Endodermal cell (in vitro differentiated cells): ENCODE measurements around the gene HMGCLL1. TPM values are rescaled to one million over a fixed set of nuclear protein-coding genes. Genes with fewer than 3 reads are reported as not detected.

ENCODE experiments used
- DNase-seq: peaks from one replicate; pipeline ENCODE4 v3.0.0-alpha.2; 2017
- H3K27ac ChIP-seq: 2 replicates; pipeline ENCODE4 v1.5.1; 2013; ENCODE audit warnings: mild to moderate bottlenecking, low read depth, low read length, moderate library complexity
- H3K27me3 ChIP-seq: 2 replicates; pipeline ENCODE4 v1.6.1; 2013; ENCODE audit warnings: mild to moderate bottlenecking, low read length, moderate library complexity; ENCODE audit not compliant: insufficient read depth, control insufficient read depth, poor library complexity, severe bottlenecking
- H3K36me3 ChIP-seq: 2 replicates; pipeline ENCODE4 v1.7.0; 2013; ENCODE audit warnings: mild to moderate bottlenecking, low read length, moderate library complexity; ENCODE audit not compliant: control insufficient read depth, insufficient read depth
- H3K4me1 ChIP-seq: one replicate; pipeline ENCODE4 v1.7.0; 2013; ENCODE audit warnings: low read length; ENCODE audit not compliant: control insufficient read depth, insufficient read depth
- H3K4me3 ChIP-seq: 2 replicates; pipeline ENCODE4 v1.5.1; 2013; ENCODE audit warnings: mild to moderate bottlenecking, low read length, moderate library complexity
- H3K9ac ChIP-seq: 2 replicates; pipeline ENCODE4 v1.6.1; 2013; ENCODE audit warnings: mild to moderate bottlenecking, low read length, moderate library complexity; ENCODE audit not compliant: poor library complexity, severe bottlenecking; ENCODE audit errors: extremely low read depth
- H3K9me3 ChIP-seq: 2 replicates; pipeline ENCODE4 v1.6.1; 2013; ENCODE audit warnings: mild to moderate bottlenecking, low read length, moderate library complexity; ENCODE audit not compliant: control insufficient read depth
- H3K27ac Mint-ChIP-seq: 2 replicates; pipeline ENCODE4 v1.8.0; 2020; ENCODE audit warnings: mixed read lengths
- H3K27me3 Mint-ChIP-seq: 2 replicates; pipeline ENCODE4 v1.8.0; 2021; ENCODE audit warnings: mild to moderate bottlenecking, mixed read lengths; ENCODE audit not compliant: insufficient read depth
- H3K36me3 Mint-ChIP-seq: 2 replicates; pipeline ENCODE4 v1.8.0; 2020; ENCODE audit warnings: low read depth, mixed read lengths
- H3K4me1 Mint-ChIP-seq: 2 replicates; pipeline ENCODE4 v1.8.0; 2020; ENCODE audit warnings: mixed read lengths
- H3K4me3 Mint-ChIP-seq: 2 replicates; pipeline ENCODE4 v1.8.0; 2020; ENCODE audit warnings: mild to moderate bottlenecking, moderate library complexity, mixed read lengths
- H3K9me3 Mint-ChIP-seq: 2 replicates; pipeline ENCODE4 v1.8.0; 2020; ENCODE audit warnings: mild to moderate bottlenecking, mixed read lengths
- CTCF ChIP-seq: fragments of 200-600 bp; sonication (generic); conservative IDR thresholded peaks from 2 replicates; pipeline ENCODE4 v1.5.0; 2021; ENCODE audit warnings: antibody characterized with exemption, mild to moderate bottlenecking
- WGBS, 2 experiments: methylation state at CpG; one replicate each; pipeline versions ENCODE4 v1.1.5 to v1.1.7; 2013; ENCODE audit warnings: missing lambda C conversion rate in 2 of 2, mixed read lengths in 1 of 2; ENCODE audit not compliant: insufficient coverage in 1 of 2, insufficient read length in 1 of 2; 5-methylcytosine and 5-hydroxymethylcytosine counted together
- total RNA-seq, 2 donors: library from RNA; stranded (reverse); fragmentation: NEBNext Ultra II Directional in 1 of 2; extraction: Animal tissue kit (Norgen Biotek cat#: 25700) in 1 of 2; gene quantifications; 2 replicates in 1 of 2; 3 replicates in 1 of 2; pipeline ENCODE4 v1.2.1, GENCODE V29; 2021

HMGCLL1 gene
- total RNA-seq, 2 donors from 2014 or later: 0.20 to 0.60 TPM

- Mint-ChIP-seq H3K4me3 (no peak overlapping the region), H3K9me3 (no peaks in the 10 kb centered on the region), H3K36me3 (no peaks in the 10 kb centered on the region), H3K27ac (no peak overlapping the region), H3K27me3 (no peaks in the 10 kb centered on the region), H3K4me1 (peaks cover 4% of the 10 kb centered on the region)
- peak; percentile 48 for DNase-seq
- Histone ChIP-seq H3K9ac (no peak overlapping the region), H3K36me3 (no peaks in the 10 kb centered on the region), H3K27me3 (no peaks in the 10 kb centered on the region), H3K4me1 (no peaks in the 10 kb centered on the region), H3K4me3 (no peak overlapping the region), H3K9me3 (no peaks in the 10 kb centered on the region), H3K27ac (no peak overlapping the region)
- 83% methylated on average over 1 of the region's 1 CpG; no CpG with 5 or more reads in 1 of the 2 experiments for WGBS, 2 experiments
- peak; percentile 64 for TF ChIP-seq CTCF
Observed at GRCh38 chr6:55512904-55513303, 66.1 kb downstream of the HMGCLL1 start.

DNA sequence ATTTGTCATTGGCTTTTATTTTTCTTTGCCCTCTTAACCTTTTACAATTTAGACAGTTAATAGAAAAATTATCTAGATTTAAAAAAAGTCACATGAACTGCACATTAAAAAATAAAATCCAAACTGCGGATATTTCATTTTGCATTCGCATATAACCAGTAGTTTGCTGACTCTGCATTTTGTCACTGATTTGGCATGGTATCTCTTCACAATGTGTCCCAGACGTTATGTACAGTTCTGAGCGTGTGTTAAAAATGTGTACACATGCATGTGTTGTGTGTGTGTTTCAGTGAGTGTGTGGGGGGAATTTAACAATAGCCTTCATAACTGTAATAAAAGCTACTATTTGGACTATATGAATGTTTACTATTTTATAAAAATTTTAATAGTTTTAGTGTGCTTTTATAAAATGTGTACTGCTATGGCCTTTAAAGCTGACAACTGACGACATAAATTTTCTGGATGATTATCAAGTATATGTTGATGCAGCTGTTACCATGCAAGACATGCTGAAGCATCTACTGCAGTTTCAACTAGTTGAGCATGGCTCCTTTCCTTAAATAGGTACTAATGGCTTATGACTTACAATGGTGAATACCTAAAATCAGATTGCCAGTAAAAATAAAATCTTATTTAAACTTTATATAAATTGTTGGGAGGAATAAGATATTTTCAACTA lies 67.7 kb downstream of the HMGCLL1 start:
- no peaks in the 10 kb centered on the region for H3K4me1 ChIP-seq
- no peak overlapping the region for H3K27ac ChIP-seq
- Mint-ChIP-seq H3K4me3 (no peak overlapping the region), H3K27me3 (no peaks in the 10 kb centered on the region), H3K9me3 (no peaks in the 10 kb centered on the region), H3K36me3 (no peaks in the 10 kb centered on the region), H3K4me1 (peaks cover 4% of the 10 kb centered on the region), H3K27ac (no peak overlapping the region)
- no peak for DNase-seq
- no peaks in the 10 kb centered on the region for H3K9me3 ChIP-seq
- H3K36me3 ChIP-seq: no peaks in the 10 kb centered on the region
- no peak overlapping the region for H3K9ac ChIP-seq
- no peak for TF ChIP-seq CTCF
- H3K27me3 ChIP-seq: no peaks in the 10 kb centered on the region
- H3K4me3 ChIP-seq: no peak overlapping the region
- WGBS, 2 experiments: 96 to 100% methylated on average over 2 to 5 of the region's 5 CpGs

DNA sequence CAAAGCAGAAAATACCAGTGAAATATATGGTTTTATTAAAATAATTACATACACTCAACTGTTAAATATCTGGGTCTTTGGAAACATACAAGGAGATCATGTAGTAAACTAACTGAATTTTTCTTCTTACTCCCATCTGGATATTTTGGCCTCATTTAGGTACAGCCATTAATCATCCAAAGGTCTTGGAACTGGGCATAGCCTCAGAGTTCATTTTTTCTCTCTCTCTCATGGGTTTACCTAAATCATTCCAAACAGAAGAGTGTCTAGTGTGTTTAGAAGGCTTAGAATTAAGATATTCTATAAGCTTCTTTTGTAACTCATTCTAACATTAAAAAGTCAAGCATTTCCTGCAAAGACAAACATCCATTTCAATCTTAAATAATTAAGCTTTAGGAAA lies 79.4 kb downstream of the HMGCLL1 start:
- H3K36me3 Mint-ChIP-seq: no peaks in the 10 kb centered on the region
- Histone ChIP-seq H3K9me3 (no peaks in the 10 kb centered on the region), H3K4me3 (no peak overlapping the region), H3K36me3 (no peaks in the 10 kb centered on the region), H3K27me3 (no peaks in the 10 kb centered on the region), H3K4me1 (no peaks in the 10 kb centered on the region), H3K9ac (no peak overlapping the region), H3K27ac (no peak overlapping the region)
- no peak overlapping the region for H3K27ac Mint-ChIP-seq
- H3K27me3 Mint-ChIP-seq: no peaks in the 10 kb centered on the region
- no peak overlapping the region for H3K4me3 Mint-ChIP-seq
- TF ChIP-seq CTCF: no peak
- no peaks in the 10 kb centered on the region for H3K4me1 Mint-ChIP-seq
- no peaks in the 10 kb centered on the region for H3K9me3 Mint-ChIP-seq
- DNase-seq: no peak
